SH-SY5Y (cell line): ENCODE measurements around the gene SUSD3.

ENCODE experiments used
- GATA2 ChIP-seq: IDR thresholded peaks from 2 replicates; pipeline ENCODE4 v1.6.1; 2011; ENCODE audit warnings: mild to moderate bottlenecking, low read depth, low read length
- GATA3 ChIP-seq: IDR thresholded peaks from 2 replicates; pipeline ENCODE4 v1.6.1; 2011; ENCODE audit warnings: low read depth, mild to moderate bottlenecking, low read length, moderate library complexity

Gene SUSD3

DNA sequence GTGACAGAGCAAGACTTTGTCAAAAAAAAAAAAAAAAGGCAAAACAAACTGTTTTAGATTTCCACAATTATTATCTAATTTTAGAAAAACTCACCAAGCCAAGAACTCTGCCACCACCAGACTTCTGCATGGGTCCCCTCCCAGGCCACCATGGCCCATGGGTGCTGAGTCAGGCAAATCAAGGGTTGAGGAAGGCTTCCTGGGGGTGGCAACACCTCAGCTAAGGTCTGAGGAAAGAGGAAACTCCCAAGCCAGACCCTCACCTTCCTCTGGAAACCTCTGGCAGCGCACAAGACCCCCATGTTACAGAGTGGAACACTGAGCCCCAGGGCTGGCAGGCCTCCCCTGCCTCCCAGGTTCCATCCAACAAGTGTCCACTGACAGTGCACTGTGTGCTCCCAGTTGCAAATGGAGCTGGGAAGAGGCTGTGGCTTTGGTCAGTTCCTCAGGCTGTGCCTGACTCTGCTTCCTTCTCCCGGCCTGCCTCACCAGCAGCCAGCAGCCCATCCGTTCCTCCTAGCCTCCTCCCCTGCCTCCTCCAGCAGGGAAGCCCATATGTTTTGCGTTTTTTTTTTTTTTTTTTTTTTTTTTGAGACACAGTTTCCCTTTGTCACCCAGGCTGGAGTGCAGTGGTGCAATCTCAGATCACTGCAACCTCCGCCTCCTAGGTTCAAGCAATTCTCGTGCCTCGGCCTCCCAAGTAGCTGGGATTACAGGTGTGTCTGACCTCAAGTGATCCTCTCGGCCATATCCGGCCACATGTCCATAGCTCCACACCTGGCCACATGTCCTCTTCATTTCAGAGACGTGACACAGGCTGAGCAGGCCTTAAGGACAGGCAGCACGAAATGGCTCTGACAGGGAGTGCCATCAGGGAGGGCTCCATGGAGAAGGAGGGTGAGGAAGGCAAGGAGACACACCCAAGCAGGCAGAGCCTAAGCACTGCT lies 3.5 kb upstream of the SUSD3 start:
- no peak for TF ChIP-seq GATA3
- TF ChIP-seq GATA2: no peak

DNA sequence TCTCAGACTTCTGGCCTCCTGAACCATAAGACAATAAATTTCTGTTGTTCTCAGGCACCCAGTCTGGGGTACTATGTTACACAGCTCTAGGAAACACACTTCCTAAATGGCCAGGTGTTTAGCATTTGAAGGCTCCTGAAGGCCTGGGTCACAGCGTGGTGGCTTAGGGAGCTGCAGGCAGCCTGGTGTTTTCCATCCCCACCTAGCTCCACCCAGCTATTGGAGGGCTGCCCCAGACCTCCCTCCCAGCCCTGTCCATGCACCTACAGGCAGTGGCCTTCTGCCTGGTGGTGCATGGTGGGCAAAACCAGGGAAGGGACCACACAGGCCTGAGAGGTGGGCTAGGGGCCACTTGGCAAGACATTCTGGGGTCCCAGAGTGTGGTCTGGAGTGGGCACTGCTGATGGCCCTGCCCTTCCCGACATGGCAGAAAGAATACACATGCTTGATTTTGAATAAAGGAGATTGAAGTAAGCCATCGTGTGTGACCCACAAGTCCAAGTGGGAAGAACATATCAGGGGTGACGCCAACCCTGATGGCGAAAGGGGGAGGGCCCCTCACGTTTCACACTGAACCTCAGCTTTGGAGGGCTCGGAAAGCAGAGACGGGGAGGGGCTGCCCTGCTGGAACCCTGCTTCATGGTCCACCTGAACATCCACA lies 1.3 kb upstream of the SUSD3 start:
- TF ChIP-seq GATA3 (no peak), GATA2 (no peak)

DNA sequence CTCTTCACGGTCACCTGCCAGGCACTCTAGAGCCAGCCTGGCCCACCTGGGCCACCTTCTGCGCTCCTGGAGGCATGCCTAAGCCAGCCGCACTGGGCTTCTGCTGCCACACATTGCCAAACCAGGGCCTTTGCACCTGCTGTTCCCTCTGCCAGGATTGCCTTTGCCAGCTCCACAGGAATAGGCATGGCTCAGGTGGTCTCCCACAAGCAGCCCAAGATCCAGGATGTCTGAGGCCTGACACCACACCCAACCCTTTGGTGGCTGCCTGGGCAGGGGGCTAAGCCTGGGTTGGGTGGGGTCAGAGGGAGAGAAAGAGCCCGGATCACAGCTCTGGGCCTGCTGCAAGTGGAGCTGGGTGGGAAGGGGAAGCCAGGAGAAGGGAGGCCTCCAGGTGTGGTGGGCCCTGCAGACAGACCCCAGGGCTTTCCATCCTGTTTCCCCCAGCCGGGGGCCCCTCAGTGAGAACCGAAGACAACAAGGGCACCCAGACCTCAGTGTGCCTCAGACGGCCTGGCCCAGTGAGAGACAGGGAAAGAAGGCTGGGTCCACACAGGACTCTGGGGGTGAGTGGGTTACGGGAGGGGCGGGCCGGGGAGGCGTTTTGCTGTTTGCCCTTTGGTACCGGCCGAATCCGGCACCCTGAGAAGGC lies 672 bp upstream of the SUSD3 start:
- TF ChIP-seq GATA3: no peak
- TF ChIP-seq GATA2: no peak

DNA sequence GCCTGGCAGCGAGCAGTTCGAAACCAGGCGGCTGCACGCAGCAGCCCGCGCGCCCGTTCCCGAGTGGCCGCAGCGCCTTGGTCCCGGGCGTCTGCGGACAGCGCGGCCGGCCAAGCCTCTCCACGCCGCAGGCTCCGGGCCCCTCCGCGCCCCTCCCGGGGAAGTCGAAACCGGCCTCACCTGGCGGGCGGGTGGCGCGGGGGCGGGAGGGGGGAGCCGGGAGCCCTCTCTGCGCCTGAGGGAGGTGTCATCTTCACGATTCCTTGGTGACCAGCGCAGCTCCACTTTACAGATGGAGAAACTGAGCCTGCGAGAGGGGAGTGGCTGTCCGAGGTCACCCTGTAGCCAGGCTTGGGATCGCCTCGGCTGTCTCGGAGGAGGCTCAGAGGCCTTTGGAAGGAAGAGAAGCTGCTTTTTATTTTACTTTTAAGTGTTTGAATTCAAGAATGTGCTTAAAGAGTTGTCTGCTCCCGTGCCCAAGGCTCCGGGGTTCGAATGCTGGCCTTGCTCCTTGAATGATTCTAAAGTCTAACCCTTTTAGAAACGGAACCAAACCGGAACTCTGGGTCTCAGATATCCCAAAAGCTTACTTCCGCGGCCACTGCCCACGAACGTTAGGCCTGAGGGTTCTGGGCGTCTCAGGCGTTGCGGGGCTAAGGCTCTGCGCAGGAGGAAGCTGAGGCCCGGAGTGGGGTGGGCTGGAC lies 662 bp downstream of the SUSD3 start:
- no peak for TF ChIP-seq GATA2
- TF ChIP-seq GATA3: no peak

DNA sequence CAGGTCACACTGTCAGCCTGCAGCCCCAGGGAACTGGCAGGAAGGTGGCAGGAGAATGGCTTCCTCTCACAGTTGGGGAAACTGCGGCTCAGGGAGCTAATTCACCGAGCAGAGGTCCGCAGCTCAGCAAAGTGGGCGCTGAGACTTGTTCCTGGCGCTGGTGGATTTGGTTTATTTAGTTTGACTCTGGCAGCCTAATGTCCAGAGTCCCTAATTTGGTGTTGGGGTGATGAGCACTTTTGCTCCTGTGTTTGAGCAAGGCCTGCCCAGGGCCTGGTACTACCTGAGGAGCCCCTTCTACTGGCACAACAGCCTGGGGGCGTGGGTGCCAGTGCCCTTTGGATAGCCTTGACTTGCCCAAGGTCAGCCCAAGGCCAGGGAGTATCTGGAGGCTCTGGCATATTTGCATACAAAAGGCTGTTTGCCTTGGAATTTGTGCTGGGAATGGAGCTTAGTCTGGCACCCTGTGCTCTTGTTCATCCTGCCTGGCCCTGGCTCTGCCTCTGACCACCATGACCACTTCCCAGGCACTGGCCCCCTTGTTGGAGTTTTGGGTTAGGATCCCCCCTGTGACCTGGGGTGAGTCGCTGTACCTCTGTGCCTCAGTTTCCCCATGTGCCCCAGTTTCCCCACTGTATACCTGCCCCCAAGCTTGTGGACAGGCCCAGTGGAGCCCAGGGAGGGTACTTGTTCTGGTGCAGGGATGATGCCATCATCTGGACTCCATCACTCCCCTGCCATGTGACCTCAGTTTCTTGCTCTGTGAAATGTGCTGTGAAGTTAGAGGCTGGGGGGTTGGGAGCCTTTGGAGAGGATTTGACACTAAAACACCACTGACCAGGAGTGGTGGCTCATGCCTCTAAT lies 1.4 kb downstream of the SUSD3 start:
- TF ChIP-seq GATA2 (no peak), GATA3 (no peak)

DNA sequence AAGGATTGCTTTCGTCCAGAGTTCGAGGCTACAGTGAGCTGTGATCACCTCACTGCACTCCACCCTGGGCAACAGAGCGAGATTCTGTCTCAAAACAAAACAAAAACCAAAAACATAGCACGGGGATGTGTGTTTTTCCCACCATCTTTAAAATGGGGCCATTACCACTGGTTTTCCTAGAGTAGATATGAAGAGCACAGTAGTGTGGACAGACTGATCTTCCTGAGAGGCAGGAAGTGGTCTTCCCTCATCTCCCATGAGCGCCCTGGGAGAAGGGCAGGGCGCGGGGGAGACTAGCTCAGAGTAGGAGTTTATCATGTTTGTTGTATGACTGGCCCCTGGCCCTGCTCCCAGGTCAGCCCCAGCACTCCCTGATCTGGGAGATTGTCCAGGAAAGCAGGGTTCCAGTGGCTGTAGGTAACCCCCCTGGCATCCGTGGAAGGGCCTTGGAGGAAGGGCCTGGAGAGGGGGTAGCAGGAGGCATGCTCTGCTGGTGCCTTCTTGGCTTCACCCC lies 2.3 kb downstream of the SUSD3 start:
- TF ChIP-seq GATA2 (no peak), GATA3 (no peak)

DNA sequence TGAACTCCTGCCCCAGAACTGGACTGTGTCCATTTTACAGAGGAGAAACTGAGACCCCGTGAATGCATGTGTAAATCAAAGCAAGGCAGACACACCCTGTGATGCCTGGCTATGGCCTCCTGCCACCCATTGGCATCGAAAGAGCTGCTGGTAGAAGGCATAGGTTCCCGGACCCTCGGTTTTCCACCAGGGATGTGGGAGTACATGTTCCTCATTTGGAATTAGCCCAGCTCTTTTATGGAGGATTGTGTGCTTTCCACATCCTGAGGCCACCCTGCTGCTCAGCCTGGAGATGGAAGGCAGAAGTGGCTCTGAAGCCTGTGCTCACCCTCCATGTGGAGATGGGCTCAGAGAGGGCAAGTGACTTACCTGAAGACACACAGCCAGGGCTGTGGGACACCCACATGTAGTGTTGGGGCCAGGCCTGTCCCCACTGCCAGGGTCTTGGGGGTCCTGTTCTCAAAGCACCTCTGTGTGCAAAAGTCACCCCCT lies 2.8 kb downstream of the SUSD3 start:
- no peak for TF ChIP-seq GATA3
- TF ChIP-seq GATA2: no peak

DNA sequence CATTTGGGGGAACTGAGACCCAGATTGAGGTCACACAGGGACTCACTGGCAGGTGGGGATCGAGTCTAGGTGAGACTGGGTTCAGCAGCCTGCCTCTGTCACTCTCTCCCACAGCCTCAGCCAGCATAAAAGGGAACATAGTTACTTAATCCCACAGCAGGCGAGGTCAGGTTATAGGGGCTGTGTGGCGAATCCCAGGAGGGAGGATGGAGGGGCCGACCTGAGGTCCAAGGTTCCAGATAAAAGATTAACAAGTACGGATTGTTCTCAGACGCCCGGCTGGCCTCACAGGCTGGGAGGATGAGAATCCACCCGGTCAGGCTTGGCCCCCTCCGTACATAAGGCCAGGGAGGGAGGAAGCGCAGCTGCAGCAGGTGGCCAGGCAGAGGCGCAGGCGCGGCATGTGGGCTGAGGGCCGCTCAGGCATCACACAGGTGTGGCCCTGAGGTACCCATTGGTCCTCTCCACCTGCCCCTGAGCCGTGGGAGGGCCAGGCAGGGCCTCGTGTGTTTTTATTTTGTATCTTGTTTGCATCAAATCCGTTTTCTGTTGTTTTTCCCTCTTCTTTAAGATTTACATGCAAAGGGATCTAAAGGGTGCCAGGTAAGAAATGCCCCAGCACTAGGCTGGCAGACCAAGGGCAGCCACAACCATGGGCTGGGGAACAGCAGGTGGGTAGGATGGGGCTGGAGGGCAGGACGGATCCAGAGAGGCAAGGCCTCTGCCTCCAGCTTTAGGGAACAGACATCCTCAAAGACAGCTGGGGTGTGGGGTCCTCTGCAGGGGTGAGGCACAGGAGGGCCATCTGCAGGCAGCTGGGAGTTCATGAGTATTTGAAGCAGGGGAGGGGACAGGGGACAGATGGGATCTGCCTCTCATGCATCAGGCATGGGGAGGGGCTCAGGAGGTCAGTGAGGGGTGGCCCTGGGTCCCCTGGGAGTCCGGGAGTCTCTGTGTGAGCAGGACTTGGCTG lies 3.6 kb downstream of the SUSD3 start:
- no peak for TF ChIP-seq GATA2
- no peak for TF ChIP-seq GATA3

DNA sequence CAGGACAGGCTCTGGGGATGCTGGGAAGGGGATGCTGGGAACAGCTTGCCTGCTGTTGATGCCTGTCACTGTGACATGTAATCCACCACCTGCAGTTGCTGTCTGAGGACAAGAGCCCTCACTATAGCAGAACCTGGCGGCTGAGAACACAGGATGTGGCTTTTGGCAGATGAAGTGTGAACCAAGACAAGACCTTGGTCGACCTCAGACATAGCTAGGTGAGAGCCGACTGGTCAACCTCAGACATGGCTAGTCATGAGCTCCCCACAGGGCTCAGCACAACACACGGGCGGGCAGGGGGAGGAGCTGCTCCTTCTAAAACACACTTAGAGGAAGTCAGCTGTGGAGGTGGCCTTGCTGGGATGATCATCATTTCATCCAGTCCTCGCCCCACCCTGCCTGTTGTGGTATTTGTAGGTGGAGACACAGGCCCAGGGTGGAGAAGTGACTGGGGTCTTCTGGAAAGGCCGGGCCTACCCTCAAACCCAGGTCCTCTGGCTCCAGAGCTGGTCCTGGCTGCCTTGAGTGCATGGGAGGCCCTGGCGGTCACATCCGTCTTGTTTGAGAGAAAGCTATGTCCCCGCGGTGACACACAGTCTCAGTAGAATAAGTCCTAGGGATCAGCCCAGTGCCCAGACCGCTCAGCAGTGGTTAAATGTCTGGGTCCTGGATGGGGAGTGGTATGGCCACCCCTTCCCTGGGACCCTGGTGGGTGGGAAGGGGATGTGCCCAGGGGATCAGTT lies 6.1 kb downstream of the SUSD3 start:
- no peak for TF ChIP-seq GATA2
- no peak for TF ChIP-seq GATA3

DNA sequence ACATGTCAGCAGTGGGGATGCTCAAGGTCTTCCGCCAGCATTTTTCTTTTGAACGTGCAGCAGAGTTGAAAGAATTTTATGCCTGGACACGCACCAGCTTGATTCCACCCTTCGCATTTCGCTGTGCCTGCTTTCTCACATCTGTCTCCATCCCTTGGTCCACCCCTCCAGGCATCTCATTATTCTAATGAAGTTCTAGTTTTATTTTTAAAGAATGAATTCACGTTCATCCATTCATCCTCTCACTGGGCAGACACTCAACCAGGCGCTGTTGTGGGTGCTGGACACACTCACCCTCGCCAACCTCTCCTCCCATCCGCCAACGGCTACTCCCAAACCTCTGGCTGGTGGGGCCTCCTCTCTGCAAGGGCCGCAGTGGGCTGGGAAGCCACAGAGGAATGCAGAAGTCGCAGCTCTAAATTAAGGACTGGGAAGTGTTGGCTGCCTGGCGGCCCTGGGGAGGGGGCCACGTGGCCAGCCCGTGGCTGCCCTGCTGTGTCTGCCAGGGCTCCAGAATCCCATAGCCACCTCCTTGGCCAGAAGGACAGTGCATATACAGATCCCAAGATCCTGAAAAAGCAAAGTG lies 6.7 kb downstream of the SUSD3 start:
- no peak for TF ChIP-seq GATA2
